KG1 (cell line): Measurements from ENCODE around the gene BACE2.
"Not testable (repeated sequence)": the region's sequence is repeated elsewhere in the genome, so short reads cannot be mapped to it uniquely, and the experiment has no call there.

Source experiments
- DNase-seq: peaks from one replicate; lab custom pipeline; 2025; lab: John Stamatoyannopoulos, UW

The BACE2 gene

GRCh38 chr21:41215856-41216408, 48.0 kb downstream of the BACE2 start:
- DNase-seq: no peak

GRCh38 chr21:41216486-41216885, 48.5 kb downstream of the BACE2 start:
- DNase-seq: no peak

- DNase-seq: no peak
These were observed 49.9 kb downstream of the BACE2 start for GRCh38 chr21:41217671-41218385.

GRCh38 chr21:41219498-41220207, 51.7 kb downstream of the BACE2 start:
- no peak for DNase-seq

- no peak for DNase-seq
These were observed 52.3 kb downstream of the BACE2 start for GRCh38 chr21:41220208-41220733.

GRCh38 chr21:41222247-41223068, 54.5 kb downstream of the BACE2 start:
- DNase-seq: no peak

- DNase-seq: no peak
These were observed 58.9 kb downstream of the BACE2 start for GRCh38 chr21:41226853-41227252.

- no peak for DNase-seq
These were observed 59.5 kb downstream of the BACE2 start for GRCh38 chr21:41227357-41228005.

- no peak for DNase-seq
These were observed 60.0 kb downstream of the BACE2 start for GRCh38 chr21:41228006-41228370.

GRCh38 chr21:41228492-41228891, 60.5 kb downstream of the BACE2 start:
- DNase-seq: no peak

- DNase-seq: no peak
These were observed 61.0 kb downstream of the BACE2 start for GRCh38 chr21:41228958-41229357.

GRCh38 chr21:41229509-41230248, 61.7 kb downstream of the BACE2 start:
- DNase-seq: no peak

- DNase-seq: no peak
These were observed 62.5 kb downstream of the BACE2 start for GRCh38 chr21:41230497-41230896.

GRCh38 chr21:41231060-41231459, 63.1 kb downstream of the BACE2 start:
- DNase-seq: no peak

GRCh38 chr21:41232013-41232412, 64.1 kb downstream of the BACE2 start:
- no peak for DNase-seq

GRCh38 chr21:41233916-41234315, 66.0 kb downstream of the BACE2 start:
- DNase-seq: no peak

GRCh38 chr21:41234569-41234968, 66.6 kb downstream of the BACE2 start:
- no peak for DNase-seq

- no peak for DNase-seq
These were observed 67.2 kb downstream of the BACE2 start for GRCh38 chr21:41235201-41235600.

- no peak for DNase-seq
These were observed 68.5 kb downstream of the BACE2 start for GRCh38 chr21:41236352-41236973.

GRCh38 chr21:41238081-41238796, 70.3 kb downstream of the BACE2 start:
- not testable (repeated sequence) for DNase-seq
